Measurements from ENCODE around the gene ATOH7.
"Not testable (repeated sequence)": the region's sequence is repeated elsewhere in the genome, so short reads cannot be mapped to it uniquely, and the experiment has no call there.

The ATOH7 gene

DNA sequence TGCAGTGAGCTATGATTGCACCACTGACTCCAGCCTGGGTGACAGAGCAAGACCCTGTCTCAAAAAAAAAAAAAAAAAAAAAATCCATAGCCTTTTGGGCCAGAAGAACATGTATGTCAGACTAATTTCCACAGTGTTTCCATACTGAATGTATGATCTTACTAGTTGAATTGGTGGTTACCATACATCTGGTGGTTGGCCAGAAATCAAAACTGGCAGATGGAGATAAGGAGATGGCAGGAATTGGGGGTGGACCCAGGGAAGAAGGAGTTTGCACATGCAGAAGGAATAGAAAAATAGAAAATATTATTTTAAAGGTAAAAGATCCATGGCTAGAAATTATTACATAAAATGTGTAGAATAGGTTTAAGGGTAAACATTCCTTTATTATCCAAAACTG is 3.7 kb upstream of the ATOH7 start:
- no peak for DNase-seq (ENCODE audit: low read depth)

- no peak for DNase-seq (ENCODE audit: low read depth)
Measured at GRCh38 chr10:68235111-68235510, 3.2 kb upstream of the ATOH7 start.

- DNase-seq (ENCODE audit: low read depth) = no peak
Measured at GRCh38 chr10:68233046-68233445, 1.1 kb upstream of the ATOH7 start.

GRCh38 chr10:68231106-68231816 is 652 bp downstream of the ATOH7 start:
- peak; percentile 82 for DNase-seq (ENCODE audit: low read depth)

DNA sequence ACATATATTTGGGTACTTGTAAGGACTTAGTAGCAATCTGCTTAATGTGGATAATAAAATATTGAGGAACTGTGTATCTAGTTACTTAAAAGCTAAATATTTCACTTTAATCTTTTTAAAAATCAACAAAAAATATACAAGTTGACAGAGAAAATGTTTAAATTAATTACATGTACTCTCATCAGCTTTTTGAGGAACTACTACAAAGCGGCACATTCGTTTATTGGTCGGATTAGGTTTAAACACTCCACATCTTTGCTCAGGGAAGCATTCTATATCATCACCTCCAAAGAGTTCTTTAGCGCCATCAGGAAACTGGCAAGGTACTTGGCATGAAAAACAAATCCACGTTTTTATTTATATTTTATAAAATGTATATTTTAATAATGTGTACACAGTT is 1.6 kb downstream of the ATOH7 start:
- DNase-seq (ENCODE audit: low read depth) = no peak

GRCh38 chr10:68224810-68225209 is 7.1 kb downstream of the ATOH7 start:
- peak; percentile 60 for DNase-seq (ENCODE audit: low read depth)

DNA sequence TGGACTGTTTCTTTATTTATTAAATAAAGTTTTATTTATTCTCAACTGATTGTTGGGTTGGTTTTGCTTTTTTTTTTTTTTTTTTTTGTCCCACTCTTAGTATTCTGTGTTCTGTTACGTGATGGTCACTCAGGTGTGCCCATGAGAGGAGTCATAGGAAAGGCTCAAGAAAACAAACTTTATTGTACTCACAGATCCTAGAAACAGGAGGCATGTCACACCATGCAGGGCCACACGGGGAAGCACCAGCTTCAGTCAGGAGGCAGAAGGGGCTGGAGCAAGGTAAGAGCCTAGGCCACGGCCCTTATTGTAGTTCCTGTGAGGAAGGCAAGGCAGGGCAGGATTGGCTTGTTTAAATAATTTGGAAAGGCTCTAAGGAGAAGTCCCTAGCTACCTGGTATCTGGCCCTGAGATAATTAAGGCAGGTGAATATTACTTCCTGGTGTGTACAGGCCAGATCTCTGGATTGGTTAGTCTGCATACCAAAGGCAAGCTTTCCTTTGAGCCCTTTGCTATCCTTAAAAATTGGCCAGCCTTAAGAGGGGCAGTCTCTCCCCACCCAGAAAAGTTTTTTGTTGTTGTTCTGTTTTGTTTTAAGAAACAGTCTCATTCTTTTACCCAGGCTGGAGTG is 8.3 kb downstream of the ATOH7 start:
- DNase-seq (ENCODE audit: low read depth) = peak; percentile 24

GRCh38 chr10:68222391-68222790 is 9.5 kb downstream of the ATOH7 start:
- DNase-seq (ENCODE audit: low read depth) = no peak

GRCh38 chr10:68221196-68221595 is 10.7 kb downstream of the ATOH7 start:
- DNase-seq (ENCODE audit: low read depth) = peak; percentile 19

DNA sequence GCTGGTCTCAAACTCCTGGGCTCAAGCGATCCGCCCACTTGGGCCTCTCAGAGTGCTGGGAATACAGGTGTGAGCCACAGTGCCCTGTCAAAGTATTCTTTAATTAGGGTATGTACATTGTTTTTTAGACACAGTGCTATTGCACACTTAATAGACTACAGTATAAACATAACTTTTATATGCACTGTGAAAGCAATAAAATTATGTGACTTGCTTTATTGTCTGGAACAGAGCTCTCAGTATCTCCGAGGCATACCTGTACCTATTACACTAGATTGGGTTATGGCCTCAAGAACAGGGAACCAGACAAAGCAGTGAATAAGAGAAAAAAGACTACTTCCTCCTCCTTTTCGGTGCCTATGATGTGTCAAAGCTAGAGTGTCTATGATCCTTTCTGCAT is 13.1 kb downstream of the ATOH7 start:
- DNase-seq (ENCODE audit: low read depth) = no peak

DNA sequence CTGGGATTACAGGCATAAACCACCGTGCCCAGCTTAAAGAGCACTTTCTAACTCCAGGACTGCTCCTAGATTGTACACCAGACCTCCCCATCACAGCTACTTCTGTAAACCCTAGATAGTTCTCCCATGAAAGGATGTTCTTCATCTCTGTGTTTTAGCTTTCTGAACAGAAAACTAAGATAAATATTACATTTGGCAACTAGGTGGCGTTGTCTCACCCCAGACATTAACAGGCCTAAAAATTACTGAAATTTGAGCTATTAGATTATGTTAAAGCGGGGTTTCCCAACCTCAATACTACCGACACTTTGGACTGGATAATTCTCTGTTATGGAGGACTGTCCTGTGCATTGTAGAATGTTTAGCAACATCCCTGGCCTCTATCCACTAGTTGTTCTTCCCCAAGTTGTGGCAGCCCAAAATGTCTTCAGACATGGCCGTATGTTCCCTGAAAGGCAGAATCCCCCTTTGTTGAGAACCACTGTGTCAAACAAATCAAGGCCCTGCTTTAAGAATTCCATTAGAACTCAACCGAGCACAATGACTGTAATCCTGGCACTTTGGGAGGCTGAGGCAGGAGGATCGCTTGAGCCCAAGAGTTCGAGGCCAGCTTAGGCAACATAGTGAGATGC is 19.1 kb downstream of the ATOH7 start:
- peak; percentile 63 for DNase-seq (ENCODE audit: low read depth)

GRCh38 chr10:68211669-68212068 is 20.2 kb downstream of the ATOH7 start:
- no peak for DNase-seq (ENCODE audit: low read depth)

GRCh38 chr10:68208424-68209042 is 23.4 kb downstream of the ATOH7 start:
- DNase-seq (ENCODE audit: low read depth) = peak; percentile 83

- peak; percentile 86 for DNase-seq (ENCODE audit: low read depth)
Measured at GRCh38 chr10:68202960-68203353, 29.0 kb downstream of the ATOH7 start.

DNA sequence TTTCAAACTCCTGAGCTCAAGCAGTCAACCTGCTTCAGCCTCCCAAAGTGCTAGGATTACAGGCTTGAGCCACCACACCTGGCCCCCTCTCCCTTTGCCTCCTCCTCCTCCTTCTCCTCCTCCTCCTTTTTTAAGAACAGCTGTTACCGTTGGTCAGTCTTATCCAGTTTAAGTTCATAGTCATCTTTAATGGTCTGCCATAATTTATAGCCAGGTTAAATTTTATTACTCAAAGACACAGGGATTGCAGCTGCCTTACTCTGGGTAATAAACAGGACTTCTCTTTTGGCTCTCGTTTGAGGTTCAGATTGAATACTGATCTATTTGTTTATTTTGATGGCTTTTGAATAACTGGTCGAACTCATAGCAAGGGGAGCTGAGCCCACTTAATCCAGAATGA is 35.2 kb downstream of the ATOH7 start:
- DNase-seq (ENCODE audit: low read depth) = no peak

DNA sequence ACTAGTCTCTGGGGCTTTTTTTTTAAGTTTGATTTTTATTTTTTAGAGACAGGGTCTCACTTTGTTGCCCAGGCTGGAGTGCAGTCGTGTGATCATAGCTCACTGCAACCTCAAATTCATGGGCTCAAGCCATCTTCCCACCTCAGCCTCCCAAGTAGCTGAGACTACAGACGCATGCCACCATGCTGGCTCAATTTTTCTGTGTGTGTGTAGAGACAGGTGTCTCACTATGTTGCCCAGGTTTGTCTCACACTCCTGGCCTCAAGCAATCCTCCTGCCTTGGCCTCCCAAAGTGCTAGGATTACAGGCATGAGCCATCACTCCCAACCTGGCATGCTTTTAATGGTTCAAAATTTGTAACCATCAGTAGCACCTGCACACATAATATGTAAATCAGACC is 36.1 kb downstream of the ATOH7 start:
- not testable (repeated sequence) for DNase-seq (ENCODE audit: low read depth)

DNA sequence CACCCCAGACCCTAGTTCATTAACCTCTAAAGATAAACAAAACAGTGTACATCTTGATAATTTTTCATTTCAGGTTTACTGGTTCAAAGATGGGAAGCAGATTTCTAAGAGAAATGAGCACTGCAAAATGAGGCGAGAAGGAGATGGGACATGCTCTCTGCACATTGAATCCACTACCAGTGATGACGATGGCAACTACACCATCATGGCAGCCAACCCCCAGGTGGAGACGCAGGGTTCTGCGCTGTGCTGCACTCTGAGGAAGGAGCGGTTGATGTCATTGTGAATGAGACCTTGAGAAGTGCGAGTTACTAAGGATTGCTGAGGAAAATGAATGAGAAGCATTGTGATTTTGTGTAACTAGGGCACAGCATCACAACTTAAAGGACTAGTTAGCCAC is 37.6 kb downstream of the ATOH7 start:
- DNase-seq (ENCODE audit: low read depth) = no peak

- DNase-seq (ENCODE audit: low read depth) = peak; percentile 74
Measured at GRCh38 chr10:68192113-68192512, 39.8 kb downstream of the ATOH7 start.

DNA sequence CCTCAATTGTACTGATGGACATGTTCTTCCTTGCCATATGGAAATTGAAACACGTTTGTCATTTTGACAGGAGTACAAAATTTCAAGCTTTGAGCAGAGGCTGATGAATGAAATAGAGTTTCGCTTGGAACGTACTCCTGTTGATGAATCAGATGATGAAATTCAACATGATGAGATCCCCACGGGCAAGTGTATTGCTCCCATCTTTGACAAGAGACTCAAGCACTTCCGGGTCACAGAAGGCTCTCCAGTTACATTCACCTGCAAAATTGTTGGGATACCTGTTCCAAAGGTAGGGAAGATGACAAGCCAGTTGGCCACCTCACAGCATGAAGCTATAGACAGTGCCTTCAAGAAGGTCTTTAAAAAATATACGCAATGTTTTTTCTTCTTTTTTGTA is 43.1 kb downstream of the ATOH7 start:
- DNase-seq (ENCODE audit: low read depth) = no peak

DNA sequence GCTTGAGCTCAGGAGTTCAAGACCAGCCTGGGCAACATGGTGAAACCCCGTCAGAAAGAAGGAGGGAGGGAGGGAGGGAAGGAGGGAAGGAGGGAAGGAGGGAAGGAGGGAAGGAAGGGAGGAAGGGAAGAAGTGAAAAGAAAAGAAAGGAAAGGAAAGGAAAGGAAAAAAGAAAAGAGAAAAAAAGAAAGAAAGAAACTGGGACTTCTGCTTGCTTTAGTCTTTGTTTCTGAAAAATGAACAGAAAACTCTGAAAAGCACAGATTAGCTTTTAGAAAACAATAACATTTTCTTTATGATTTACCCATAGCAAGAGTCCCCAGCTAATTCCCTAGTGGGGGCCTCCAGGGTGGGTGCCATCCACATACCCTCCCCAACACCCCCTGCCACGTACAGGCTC is 46.8 kb downstream of the ATOH7 start:
- DNase-seq (ENCODE audit: low read depth) = no peak

GRCh38 chr10:68184546-68184945 is 47.4 kb downstream of the ATOH7 start:
- no peak for DNase-seq (ENCODE audit: low read depth)

Measured in ELR (cell line).